Gastrocnemius medialis (tissue), 4 donors: Measurements from ENCODE around the gene ARL5A. TPM values are rescaled to one million over a fixed set of nuclear protein-coding genes. Genes with fewer than 3 reads are reported as not detected.
A peak's percentile ranks its signal among the peaks of the same experiment; 100 is the strongest.

Experiments
- ATAC-seq, 2 donors: fragments of 150-250 bp; one replicate each; pipeline ENCODE4 v1.9.1; 2016
- DNase-seq, 2 donors: peaks; one replicate each; pipeline ENCODE4 v3.0.0-alpha.2; 2019
- H3K27ac ChIP-seq, 4 donors: fragments of 200-600 bp; sonication (generic); 1 replicate in 1 of 4; 2 replicates in 3 of 4; pipeline ENCODE4 v1.5.1; 2016 to 2018; ENCODE audit warnings: mild to moderate bottlenecking in 2 of 4, moderate library complexity in 1 of 4
- H3K27me3 ChIP-seq, 3 donors: fragments of 200-600 bp; sonication (generic) in 2 of 3; 1 replicate in 1 of 3; 2 replicates in 2 of 3; pipeline versions ENCODE4 v1.5.1 to v1.6.0; 2016 to 2019; ENCODE audit warnings: mild to moderate bottlenecking in 1 of 3, moderate library complexity in 1 of 3
- H3K36me3 ChIP-seq, 2 donors: fragments of 200-600 bp; sonication (generic) in 1 of 2; one replicate each; pipeline ENCODE4 v1.5.1; 2017 to 2018
- H3K4me1 ChIP-seq, 2 donors: fragments of 200-600 bp; sonication (generic) in 1 of 2; one replicate each; pipeline ENCODE4 v1.5.1; 2016 to 2017; ENCODE audit warnings: mild to moderate bottlenecking in 2 of 2
- H3K4me3 ChIP-seq, 4 donors: fragments of 200-600 bp; sonication (generic) in 3 of 4; 1 replicate in 1 of 4; 2 replicates in 3 of 4; pipeline ENCODE4 v1.5.1; 2016 to 2019; ENCODE audit warnings: mild to moderate bottlenecking in 2 of 4
- H3K9me3 ChIP-seq, 3 donors: fragments of 200-600 bp; sonication (generic) in 2 of 3; 1 replicate in 1 of 3; 2 replicates in 2 of 3; pipeline ENCODE4 v1.5.1; 2016 to 2019
- CTCF ChIP-seq, 5 experiments: fragments of 450-650 bp in 3 of 5; fragments of 200-600 bp in 2 of 5; sonication (generic) in 2 of 5; IDR thresholded peaks in 4 of 5; conservative IDR thresholded peaks in 1 of 5; 1 replicate in 4 of 5; 2 replicates in 1 of 5; pipeline ENCODE4 v1.5.1; 2016 to 2019; ENCODE audit warnings: antibody characterized with exemption in 5 of 5, mild to moderate bottlenecking in 3 of 5, moderate library complexity in 3 of 5
- POLR2A ChIP-seq, 2 donors: fragments of 450-650 bp; IDR thresholded peaks; one replicate each; pipeline ENCODE4 v1.6.1; 2017; ENCODE audit warnings: antibody characterized with exemption in 2 of 2, mild to moderate bottlenecking in 2 of 2, moderate library complexity in 2 of 2
- in situ Hi-C, 4 donors: fragments of 200-750 bp; cut with MboI; loops; one replicate each; pipeline versions ENCODE4 v1.15.0 to v1.8.0; 2017; ENCODE audit warnings: low sequenced_read_pairs in 4 of 4
- intact Hi-C: fragments of 100-400 bp; cut with DNase I; formaldehyde crosslinking; loops from one replicate; pipeline ENCODE4 v1.15.1; 2023; ENCODE audit warnings: low total_unique reads
- total RNA-seq, 4 donors: library from RNA; depleted of rRNA; stranded (reverse); fragments of >200 nt; gene quantifications; one replicate each; pipeline versions ENCODE4 v1.1.0 to v1.2.3, GENCODE V29; 2016

ARL5A gene
- total RNA-seq, 4 donors from 2014 or later, result 45.0 to 81.7 (median 60.6) TPM

GRCh38 chr2:151826737-151827157 is 1.5 kb downstream of the ARL5A start:
- ATAC-seq (peak; percentile 6 to 13), DNase-seq (no peak)
- peak overlapping the region; percentile 87 to 94 (median 90) for H3K4me3 ChIP-seq
- no peaks in the 10 kb centered on the region for H3K9me3 ChIP-seq
- peaks cover 50 to 60% of the 10 kb centered on the region in 2 donors for H3K4me1 ChIP-seq
- peak overlapping the region; percentile 90 to 96 (median 95) for H3K27ac ChIP-seq
- no peaks in the 10 kb centered on the region for H3K36me3 ChIP-seq
- in situ Hi-C loops, result loop anchor here in 2 of 4 donors (25.0 kb wide), 2 partner anchors 186 to 886 kb away; partner anchors contain the start of genes ARL6IP6 (in 1 of the 2) and PRPF40A (in 1 of the 2)
- H3K27me3 ChIP-seq, result no peaks in the 10 kb centered on the region
- no peak for TF ChIP-seq CTCF (IDR thresholded peaks at IDR 0.05 in 4 of 5, conservative IDR thresholded peaks at IDR 0.05 in 1 of 5)
- no peak for TF ChIP-seq POLR2A (IDR thresholded peaks at IDR 0.05)
- intact Hi-C loops, result loop anchor here (5.0 kb wide), 3 partner anchors 94 to 891 kb away; partner anchors contain the start of genes ARL6IP6, NEB and PRPF40A

GRCh38 chr2:151824886-151825285 is 3.3 kb downstream of the ARL5A start:
- intact Hi-C loops, result loop anchor here (5.0 kb wide), 3 partner anchors 93 to 892 kb away; partner anchors contain the start of genes ARL6IP6, NEB and PRPF40A
- peak overlapping the region in 3 of 4 donors; percentile 90 to 96 (median 96) for H3K27ac ChIP-seq

GRCh38 chr2:151823651-151824050 is 4.6 kb downstream of the ARL5A start:
- no peak for TF ChIP-seq POLR2A (IDR thresholded peaks at IDR 0.05)
- no peak for TF ChIP-seq CTCF (IDR thresholded peaks at IDR 0.05 in 4 of 5, conservative IDR thresholded peaks at IDR 0.05 in 1 of 5)
- DNase-seq (no peak), ATAC-seq (no peak)
- in situ Hi-C loops, result no loop called here
- H3K4me1 ChIP-seq, result peaks cover 56 to 58% of the 10 kb centered on the region in 2 donors
- no peaks in the 10 kb centered on the region for H3K36me3 ChIP-seq
- no peaks in the 10 kb centered on the region for H3K9me3 ChIP-seq
- intact Hi-C loops, result no loop called here
- H3K27ac ChIP-seq, result peak overlapping the region in 3 of 4 donors; percentile 35 to 96 (median 96)
- H3K27me3 ChIP-seq, result no peaks in the 10 kb centered on the region
- H3K4me3 ChIP-seq, result no peak overlapping the region

More at GRCh38 chr2:151824886-151825285, 3.3 kb downstream of the ARL5A start:
- DNase-seq (no peak), ATAC-seq (no peak)
- Histone ChIP-seq H3K27me3 (no peaks in the 10 kb centered on the region), H3K4me1 (peaks cover 56 to 63% of the 10 kb centered on the region in 2 donors), H3K36me3 (no peaks in the 10 kb centered on the region), H3K9me3 (no peaks in the 10 kb centered on the region), H3K4me3 (no peak overlapping the region)
- in situ Hi-C loops, result loop anchor here in 2 of 4 donors (25.0 kb wide), 2 partner anchors 187 to 887 kb away; partner anchors contain the start of genes ARL6IP6 (in 1 of the 2) and PRPF40A (in 1 of the 2)
- TF ChIP-seq POLR2A (IDR thresholded peaks at IDR 0.05) (no peak), CTCF (IDR thresholded peaks at IDR 0.05 in 4 of 5, conservative IDR thresholded peaks at IDR 0.05 in 1 of 5) (no peak)

- in situ Hi-C loops (loop anchor here in 1 of 4 donors (10.0 kb wide), 1 partner anchor 125 kb away; no protein-coding TSS in a partner anchor), intact Hi-C loops (loop anchor here (2.0 kb wide), 1 partner anchor 73 kb away; no protein-coding TSS in a partner anchor)
- Histone ChIP-seq H3K27ac (no peak overlapping the region), H3K4me3 (no peak overlapping the region), H3K36me3 (no peaks in the 10 kb centered on the region), H3K4me1 (peaks cover 33 to 36% of the 10 kb centered on the region in 2 donors), H3K9me3 (no peaks in the 10 kb centered on the region), H3K27me3 (no peaks in the 10 kb centered on the region)
- no peak for DNase-seq
- no peak for ATAC-seq
- TF ChIP-seq CTCF (IDR thresholded peaks at IDR 0.05 in 4 of 5, conservative IDR thresholded peaks at IDR 0.05 in 1 of 5) (no peak), POLR2A (IDR thresholded peaks at IDR 0.05) (no peak)
Measured at GRCh38 chr2:151819920-151820319, 8.3 kb downstream of the ARL5A start.
